GM23338 (cell line): ENCODE measurements around the gene WDR54.

ENCODE experiments used
- TF ChIP-seq, protein P1 (sequence below), 2 experiments: fragments of 200-600 bp in 1 of 2; sonication (generic) in 1 of 2; conservative IDR thresholded peaks; 2 replicates each; pipeline versions ENCODE4 v1.5.1 to v1.6.1; 2016 to 2017; ENCODE audit warnings: antibody characterized with exemption in 2 of 2, low read depth in 2 of 2, mild to moderate bottlenecking in 2 of 2, moderate library complexity in 1 of 2
- TF ChIP-seq, protein P2 (sequence below): IDR thresholded peaks from one replicate; pipeline ENCODE4 v1.6.1; 2018; ENCODE audit warnings: antibody characterized with exemption; ENCODE audit not compliant: unreplicated experiment

- TF ChIP-seq, protein P1, sequence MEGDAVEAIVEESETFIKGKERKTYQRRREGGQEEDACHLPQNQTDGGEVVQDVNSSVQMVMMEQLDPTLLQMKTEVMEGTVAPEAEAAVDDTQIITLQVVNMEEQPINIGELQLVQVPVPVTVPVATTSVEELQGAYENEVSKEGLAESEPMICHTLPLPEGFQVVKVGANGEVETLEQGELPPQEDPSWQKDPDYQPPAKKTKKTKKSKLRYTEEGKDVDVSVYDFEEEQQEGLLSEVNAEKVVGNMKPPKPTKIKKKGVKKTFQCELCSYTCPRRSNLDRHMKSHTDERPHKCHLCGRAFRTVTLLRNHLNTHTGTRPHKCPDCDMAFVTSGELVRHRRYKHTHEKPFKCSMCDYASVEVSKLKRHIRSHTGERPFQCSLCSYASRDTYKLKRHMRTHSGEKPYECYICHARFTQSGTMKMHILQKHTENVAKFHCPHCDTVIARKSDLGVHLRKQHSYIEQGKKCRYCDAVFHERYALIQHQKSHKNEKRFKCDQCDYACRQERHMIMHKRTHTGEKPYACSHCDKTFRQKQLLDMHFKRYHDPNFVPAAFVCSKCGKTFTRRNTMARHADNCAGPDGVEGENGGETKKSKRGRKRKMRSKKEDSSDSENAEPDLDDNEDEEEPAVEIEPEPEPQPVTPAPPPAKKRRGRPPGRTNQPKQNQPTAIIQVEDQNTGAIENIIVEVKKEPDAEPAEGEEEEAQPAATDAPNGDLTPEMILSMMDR (conservative IDR thresholded peaks at IDR 0.05; ENCODE audit: low read depth in 2 of 2): no peak
- TF ChIP-seq, protein P2, sequence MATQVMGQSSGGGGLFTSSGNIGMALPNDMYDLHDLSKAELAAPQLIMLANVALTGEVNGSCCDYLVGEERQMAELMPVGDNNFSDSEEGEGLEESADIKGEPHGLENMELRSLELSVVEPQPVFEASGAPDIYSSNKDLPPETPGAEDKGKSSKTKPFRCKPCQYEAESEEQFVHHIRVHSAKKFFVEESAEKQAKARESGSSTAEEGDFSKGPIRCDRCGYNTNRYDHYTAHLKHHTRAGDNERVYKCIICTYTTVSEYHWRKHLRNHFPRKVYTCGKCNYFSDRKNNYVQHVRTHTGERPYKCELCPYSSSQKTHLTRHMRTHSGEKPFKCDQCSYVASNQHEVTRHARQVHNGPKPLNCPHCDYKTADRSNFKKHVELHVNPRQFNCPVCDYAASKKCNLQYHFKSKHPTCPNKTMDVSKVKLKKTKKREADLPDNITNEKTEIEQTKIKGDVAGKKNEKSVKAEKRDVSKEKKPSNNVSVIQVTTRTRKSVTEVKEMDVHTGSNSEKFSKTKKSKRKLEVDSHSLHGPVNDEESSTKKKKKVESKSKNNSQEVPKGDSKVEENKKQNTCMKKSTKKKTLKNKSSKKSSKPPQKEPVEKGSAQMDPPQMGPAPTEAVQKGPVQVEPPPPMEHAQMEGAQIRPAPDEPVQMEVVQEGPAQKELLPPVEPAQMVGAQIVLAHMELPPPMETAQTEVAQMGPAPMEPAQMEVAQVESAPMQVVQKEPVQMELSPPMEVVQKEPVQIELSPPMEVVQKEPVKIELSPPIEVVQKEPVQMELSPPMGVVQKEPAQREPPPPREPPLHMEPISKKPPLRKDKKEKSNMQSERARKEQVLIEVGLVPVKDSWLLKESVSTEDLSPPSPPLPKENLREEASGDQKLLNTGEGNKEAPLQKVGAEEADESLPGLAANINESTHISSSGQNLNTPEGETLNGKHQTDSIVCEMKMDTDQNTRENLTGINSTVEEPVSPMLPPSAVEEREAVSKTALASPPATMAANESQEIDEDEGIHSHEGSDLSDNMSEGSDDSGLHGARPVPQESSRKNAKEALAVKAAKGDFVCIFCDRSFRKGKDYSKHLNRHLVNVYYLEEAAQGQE: no peak
Measured at GRCh38 chr2:74462054-74462785, 40.7 kb downstream of the WDR54 start.
